DMS 273 treated with DMSO at 0.1 percent for 48 hours (cell line): Measurements from ENCODE around the gene SGPP2.
"Not testable (repeated sequence)": the region's sequence is repeated elsewhere in the genome, so short reads cannot be mapped to it uniquely, and the experiment has no call there.

Experiments
- DNase-seq: peaks from one replicate; lab custom pipeline; 2025; lab: John Stamatoyannopoulos, UW

The SGPP2 gene, protein sequence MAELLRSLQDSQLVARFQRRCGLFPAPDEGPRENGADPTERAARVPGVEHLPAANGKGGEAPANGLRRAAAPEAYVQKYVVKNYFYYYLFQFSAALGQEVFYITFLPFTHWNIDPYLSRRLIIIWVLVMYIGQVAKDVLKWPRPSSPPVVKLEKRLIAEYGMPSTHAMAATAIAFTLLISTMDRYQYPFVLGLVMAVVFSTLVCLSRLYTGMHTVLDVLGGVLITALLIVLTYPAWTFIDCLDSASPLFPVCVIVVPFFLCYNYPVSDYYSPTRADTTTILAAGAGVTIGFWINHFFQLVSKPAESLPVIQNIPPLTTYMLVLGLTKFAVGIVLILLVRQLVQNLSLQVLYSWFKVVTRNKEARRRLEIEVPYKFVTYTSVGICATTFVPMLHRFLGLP

DNA sequence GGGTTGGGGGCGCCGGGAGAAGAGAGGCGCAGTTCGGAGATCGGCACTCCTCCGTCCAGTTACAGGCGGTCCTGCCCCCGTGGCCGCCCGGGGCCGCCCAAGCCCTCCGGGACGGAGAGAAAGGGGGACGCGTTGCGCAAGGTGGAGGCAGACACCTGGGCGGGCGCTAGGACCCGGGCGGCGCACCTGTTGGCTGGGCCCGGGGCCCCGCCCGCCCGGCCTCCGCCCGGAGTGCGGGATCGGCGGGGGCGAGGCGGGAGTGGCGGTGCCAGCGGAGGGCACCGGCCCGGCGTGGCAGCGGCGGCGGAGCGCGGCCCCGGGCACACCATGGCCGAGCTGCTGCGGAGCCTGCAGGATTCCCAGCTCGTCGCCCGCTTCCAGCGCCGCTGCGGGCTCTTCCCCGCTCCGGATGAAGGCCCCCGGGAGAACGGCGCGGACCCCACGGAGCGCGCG lies at the start of gene SGPP2:
SGPP2 (plus strand) TSS at position 268 of the 453 bp plus-strand sequence; CDS start at position 328, 60 bp downstream.
- no peak for DNase-seq

DNA sequence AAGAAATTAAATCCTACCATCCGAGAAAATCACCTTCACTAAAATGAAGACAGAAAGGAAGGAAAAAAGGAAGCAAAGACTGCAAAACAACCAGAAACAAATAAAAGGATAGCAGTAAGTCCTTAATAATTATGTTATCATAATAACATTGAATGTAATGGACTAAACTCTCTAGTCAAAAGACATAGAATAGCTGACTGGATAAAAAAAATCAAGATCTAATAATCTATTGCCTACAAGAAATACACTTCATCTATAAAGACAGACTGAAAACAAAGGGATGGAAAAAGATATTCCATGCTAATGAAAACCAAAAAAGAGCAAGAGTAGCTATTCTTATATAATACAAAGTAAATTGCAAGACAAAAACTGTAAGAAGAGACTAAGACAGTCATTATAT lies 48.5 kb upstream of the SGPP2 start:
- DNase-seq, result no peak

DNA sequence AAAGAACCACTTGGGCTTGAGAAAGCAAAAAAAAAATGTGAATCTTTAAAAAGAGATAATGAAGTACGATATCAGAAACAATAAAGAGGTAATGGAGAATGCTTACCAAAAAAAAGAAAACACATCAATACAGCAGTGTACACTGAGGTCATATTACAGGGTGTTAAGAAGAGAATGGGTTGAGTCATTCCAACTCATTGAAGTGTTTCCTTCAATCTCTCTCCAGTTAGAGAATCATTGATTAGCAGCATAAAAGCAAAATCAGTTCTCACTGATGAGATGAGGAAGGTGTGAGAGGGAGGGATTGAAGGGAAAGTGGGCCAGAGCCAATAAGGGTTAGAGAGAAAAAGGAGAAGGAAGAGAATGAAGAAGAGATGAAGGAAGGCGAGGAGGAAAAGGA lies 43.9 kb upstream of the SGPP2 start:
- DNase-seq, result no peak

DNA sequence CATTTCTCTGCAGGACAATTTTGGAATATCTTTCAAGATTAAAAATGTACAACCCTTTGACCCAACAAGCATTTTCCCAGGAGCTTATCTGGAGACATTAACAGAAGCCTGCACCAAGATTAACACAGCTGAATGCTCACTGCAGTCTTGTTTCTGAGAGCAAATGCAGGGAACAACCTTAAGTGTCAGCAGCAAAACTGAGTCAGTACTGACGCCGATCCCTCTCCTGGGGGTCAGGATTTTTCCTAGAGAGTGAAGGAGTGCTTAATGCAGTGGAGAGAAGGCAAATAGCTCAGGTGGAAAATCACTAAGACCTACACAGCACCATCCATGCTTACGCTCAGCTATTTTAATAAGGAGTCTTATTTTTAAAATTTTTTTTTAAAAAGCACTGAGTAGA lies 42.8 kb upstream of the SGPP2 start:
- no peak for DNase-seq

DNA sequence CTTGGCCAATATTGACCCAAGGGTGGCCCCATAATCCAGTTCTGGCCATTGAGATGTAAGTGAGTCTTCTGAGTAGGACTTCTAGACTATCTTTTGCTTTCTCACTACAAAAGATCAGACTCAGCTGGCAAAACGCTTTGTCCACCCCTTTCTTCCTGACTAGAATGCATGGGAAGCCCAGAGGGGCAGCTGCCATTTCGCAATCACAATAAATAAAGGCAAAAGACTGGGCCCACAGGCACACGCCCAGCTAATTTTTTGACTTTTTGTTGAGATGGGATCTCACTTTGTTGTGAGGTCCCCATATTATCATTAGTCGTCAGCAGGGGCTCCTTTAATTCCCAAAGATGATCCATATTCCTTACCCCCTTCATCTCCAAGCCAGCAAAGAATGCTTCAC lies 41.1 kb upstream of the SGPP2 start:
- no peak for DNase-seq

DNA sequence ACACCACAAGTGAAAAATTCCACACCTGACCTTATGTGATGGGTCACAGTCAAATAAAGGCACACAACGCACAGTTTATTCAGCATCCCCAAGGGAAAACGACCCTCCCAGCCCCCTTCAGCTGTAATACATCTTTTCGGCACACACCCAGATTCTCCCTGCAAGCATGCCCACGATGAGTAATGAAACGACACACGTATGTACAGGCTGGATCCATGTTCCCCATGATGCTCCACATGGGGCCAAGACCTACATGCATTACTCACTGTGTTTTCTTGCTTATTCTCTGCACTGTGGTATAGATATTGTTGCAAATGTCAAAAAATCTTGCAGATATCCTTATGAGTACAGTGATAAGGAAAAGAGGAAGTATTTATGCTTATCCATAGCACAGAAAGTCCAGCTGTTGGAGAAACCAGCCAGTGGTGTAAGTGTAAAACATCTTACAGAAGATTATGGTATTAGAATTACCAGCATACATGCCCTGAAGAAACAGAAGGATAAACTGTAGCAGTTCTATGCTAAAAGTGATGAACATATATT lies 32.5 kb upstream of the SGPP2 start:
- no peak for DNase-seq

DNA sequence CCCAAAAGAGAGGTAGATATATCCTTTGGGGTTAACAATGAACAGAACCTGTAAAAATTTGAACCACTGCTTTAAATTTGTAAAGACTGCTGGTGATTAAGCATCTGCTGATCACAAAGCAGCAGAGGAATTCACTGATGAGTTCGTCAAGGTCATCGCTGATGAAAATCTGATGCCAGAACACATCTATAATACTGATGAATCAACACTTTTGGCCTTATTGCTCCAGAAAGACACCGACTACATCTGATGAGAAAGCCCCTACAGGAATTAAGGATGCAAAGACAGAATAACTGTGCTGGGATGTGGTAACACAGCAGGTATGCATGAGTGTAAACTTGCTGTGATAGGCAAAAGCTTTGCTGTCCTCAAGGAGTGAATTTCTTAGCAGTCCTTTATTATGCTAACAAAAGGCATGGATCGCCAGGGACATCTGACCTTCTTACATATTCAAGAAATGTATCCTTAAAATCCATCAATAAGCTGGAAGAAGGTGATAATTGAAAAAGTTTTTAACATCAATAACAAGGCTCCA lies 30.5 kb upstream of the SGPP2 start:
- DNase-seq, result no peak

DNA sequence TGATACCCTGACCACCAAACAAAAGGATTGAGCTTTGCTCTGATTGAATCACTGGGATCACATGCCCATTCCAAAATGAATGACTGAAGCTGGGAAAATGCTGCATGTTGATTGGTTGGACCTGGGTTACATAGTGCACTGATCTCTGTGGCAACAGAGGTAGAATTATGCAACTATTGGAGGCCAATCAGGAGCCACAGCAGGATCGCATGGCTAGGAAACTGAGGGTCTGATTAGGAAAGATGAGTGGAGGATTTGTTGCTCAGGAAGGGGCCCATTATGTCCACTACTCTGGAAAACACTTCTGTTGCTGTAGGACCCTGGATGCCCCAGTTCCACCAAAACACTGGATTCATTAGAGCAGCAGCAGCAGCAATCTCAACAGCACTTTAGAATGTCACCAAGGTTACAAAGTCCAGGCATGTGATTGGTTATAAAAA lies 25.9 kb upstream of the SGPP2 start:
- DNase-seq, result peak; percentile 84

DNA sequence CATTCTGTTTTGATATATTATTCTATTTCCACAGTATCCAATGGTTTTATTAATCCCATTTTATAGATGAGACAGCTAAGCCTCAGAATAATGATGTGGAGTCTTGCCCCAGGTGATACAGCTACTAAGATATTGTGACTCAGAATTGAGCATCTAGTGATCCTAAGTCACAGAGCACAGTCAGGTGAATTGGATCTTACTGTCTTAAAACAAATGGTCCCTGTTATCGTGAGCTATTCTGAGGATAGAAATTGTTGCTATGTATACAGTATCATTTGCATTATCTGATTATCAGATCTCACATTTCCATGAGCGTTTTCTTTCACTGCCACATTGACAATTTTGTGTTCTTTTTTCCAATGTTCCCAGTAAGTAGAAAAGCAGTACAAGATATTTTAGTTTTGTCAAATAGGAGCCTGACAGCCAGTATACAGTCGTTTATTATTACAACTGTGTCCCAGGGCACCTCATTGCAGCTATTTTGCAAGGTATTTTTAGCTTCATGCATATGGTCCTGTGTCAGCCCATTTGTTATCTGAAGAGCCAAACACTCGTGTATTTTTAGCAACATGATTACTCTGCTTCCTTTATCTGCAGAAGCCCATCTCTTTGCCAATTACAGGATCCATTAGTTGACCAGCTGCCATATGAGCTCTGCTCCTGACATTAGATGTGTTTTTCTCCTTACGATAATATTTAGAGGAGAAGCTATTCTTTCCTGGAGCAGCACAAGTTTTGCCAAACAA lies 25.1 kb upstream of the SGPP2 start:
- DNase-seq, result peak; percentile 92

DNA sequence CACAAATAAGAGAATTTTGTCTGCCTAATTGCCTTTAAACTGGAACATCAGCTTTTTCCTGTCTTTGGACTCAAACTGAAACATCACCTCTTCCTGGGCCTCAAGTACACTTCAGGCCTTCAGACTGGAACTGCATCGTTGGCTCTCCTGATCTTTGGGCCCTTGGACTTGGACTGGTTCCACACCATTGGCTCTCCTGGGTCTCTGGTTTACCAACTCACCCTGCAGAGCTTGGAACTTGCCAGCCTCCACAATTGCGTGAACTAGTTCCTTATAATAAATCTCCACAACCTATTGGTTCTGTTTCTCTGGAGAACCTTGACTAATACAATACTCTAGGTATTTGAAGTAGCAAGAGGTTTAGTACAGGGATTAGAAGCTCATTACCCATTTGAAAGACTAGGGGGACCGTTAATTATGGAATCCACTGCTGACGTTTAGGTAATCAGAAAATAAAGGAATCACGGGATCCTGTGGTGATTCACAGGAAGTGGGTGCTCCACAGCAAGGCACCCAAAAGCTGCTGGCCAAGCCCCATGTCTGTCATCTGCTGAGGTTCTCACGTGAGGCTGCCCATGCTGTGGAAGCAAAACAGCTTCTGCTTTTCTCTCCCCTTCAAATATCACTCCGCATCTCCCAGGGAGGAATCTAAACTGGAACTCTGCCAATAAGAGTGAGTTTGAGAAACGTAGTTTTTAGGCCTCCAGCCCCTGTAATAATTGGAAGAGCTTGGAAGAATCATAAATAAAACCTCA lies 20.0 kb upstream of the SGPP2 start:
- DNase-seq, result no peak

DNA sequence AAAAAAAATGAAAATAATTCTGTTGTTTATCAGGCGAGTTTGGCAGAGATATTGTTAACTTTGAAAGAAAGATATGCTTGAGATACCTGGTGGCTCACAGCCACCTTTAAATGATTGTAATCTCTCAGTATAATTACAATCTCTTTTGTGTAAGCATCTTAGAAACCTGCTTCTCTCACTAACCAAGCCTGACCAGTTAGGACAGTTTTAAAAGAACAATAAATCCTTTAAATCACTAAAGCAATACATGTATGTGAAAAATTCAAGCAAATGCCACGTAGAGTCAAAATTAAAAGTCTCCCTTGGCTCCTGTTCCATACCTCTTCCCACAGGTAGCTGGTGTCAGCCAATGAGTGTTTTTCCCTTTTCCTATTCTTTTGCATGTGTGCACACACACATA lies 15.7 kb upstream of the SGPP2 start:
- DNase-seq, result no peak

DNA sequence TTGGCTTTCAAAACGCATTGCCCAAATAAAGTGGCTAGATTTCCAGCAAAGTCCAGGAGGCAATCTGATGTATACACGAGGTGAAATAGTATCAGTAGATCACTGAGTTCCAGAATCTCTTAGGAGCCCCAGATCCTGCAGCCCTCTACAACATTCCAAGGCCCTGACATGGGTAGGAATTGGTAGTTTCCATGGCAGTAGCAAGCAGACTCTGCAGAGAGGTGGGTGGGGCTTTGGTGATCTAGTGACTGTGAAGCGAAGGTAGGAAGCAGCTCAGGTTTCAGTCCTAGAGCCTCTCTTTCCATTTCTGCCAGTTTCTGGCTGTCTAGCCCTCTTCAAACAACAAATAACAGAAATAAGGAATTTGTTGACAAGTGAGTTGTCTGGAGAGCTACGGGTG lies 13.8 kb upstream of the SGPP2 start:
- no peak for DNase-seq

DNA sequence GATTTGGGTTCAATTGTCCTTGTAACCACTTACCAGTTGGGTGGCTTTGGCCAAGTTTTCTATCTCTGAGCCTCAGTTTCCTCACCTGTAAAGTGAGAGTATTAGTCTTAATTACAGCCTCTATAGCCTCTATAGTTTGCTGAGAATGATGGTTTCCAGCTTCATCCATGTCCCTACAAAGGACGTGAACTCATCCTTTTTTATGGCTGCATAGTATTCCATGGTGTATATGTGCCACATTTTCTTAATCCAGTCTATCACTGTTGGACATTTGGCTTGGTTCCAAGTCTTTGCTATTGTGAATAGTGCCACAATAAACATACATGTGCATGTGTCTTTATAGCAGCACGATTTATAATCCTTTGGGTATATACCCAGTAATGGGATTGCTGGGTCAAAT lies 12.0 kb upstream of the SGPP2 start:
- DNase-seq, result not testable (repeated sequence)

DNA sequence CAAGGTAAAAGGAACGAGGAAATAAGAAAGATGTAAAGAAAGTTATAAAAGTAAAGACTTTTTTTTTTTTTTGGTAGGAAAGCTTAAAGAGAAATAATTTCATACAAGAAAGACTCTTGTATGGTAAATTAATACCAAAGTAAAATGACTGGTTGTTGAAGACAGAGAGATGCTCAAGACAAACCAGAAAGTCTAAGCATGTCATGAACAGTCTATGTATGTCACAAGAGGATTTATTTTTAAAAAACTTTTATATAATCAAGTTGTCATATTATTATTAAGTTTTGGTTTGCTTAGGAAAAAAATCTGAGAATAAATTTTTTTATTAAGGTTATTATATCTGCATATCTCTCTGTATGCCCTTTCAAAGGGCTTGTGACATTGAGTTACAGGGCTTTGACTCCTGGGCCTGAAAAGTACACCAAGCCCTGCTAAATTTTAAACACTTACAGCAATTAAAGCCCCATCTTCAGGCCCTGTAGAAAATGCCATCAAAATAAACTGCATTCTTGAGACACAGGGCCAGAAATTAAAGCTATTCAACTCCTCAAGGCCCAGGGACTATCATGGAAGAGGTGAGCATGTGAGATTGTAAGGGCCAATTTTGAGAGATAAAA lies 10.9 kb upstream of the SGPP2 start:
- DNase-seq, result no peak

DNA sequence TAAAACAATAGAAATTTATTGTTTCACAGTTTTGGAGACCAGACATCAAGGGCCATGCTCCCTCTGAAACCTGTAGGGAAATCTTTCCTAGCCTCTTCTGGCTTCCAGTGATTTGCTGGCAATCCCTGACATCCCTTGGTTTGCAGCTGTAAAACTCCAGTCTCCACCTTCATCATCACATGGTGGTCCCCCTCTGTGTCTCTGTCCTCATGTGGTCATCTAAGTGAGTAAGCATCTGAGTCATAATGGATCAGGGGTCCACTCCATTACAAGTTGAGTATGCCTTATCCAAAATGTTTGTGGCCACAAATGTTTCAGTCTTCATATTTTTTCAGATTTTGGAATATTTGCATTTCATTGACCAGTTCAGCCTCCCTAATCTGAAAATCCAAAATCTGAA lies 5.6 kb upstream of the SGPP2 start:
- no peak for DNase-seq

DNA sequence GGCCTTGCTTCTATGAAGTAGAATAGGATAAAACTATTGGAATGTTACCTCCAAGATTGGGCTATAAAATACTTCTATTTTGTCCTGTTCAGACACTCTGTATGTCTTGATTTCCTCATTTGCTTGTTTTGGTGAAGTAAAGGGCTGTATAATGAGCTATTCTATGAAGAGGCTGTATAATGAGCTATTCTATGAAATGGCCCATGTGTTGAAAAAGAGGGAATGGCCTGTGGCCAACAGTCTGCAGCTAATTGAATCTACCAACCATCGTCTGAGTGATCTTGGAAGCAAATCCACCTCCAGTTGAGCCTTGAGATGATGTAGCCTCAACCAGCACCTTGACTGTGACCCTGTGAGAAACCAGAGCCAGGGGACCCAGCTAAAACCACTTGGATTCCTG lies 3.8 kb upstream of the SGPP2 start:
- no peak for DNase-seq

DNA sequence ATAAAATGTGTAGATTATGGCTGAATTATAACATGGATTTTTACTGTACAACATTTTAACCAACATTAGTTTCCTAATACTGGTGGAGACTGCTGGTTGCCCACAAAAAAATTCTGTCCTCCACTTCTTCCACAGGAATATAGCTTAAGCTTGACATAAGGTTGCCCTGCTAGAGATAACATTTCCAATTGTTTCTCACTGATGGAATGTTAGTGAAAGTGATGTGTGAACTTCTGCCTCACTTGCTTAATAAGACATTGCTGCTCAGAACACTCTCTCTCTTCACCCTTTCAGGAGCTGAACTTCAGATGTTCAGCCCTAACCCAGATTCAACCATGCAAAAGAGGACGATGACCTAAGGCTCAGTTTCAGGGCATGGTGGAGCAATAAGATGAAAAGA lies 2.7 kb upstream of the SGPP2 start:
- no peak for DNase-seq

DNA sequence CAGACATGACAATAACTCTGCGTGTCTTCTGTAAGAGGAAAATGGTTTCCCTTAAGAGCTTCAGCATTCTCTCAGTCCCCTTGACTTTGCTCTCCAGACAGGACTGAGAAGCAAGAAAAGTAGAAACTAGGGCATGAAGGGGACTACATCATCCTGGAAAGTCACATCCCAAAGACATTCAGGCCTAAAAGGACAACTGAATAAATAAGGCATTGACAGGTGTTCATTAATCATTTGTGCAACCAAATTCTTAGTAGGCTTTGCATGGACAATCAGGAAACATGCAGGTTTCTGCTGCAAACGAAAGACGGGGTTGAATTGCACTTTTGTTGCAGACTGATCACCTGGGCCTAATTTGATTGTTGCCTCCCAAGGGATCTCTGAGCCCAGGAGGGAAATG lies 1.2 kb upstream of the SGPP2 start:
- DNase-seq, result no peak

DNA sequence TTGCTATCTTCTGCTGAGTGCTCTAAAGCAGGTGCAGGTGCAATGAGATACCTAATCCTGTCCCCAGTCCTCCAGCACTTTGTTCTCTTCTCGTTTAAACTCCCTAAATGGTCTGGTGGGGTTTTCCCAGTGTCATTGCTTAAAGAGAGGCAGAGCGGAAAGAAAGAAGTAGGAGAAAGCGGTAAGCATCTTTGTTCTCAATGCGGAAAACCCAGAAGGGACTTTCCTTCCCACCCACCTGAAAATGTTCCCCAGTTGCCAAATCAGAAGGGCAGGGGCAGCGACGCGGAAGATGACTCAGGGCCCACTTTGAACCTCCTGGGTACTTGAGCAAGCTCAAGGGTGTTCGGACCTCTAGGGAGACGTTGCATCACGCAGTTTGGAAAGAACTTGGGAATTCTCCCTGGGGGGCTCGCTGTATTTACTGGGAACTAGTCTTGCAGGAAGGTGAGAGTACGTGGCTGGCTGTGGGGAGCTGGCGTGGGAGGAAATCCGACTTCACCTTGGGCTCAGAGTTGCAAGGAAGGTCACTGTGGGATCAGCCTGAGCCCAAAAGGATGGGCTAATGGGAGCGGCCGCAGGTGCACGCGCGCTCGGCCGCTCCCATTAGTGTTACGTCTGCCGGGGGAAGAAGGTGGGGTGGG lies 589 bp upstream of the SGPP2 start:
- DNase-seq, result no peak

DNA sequence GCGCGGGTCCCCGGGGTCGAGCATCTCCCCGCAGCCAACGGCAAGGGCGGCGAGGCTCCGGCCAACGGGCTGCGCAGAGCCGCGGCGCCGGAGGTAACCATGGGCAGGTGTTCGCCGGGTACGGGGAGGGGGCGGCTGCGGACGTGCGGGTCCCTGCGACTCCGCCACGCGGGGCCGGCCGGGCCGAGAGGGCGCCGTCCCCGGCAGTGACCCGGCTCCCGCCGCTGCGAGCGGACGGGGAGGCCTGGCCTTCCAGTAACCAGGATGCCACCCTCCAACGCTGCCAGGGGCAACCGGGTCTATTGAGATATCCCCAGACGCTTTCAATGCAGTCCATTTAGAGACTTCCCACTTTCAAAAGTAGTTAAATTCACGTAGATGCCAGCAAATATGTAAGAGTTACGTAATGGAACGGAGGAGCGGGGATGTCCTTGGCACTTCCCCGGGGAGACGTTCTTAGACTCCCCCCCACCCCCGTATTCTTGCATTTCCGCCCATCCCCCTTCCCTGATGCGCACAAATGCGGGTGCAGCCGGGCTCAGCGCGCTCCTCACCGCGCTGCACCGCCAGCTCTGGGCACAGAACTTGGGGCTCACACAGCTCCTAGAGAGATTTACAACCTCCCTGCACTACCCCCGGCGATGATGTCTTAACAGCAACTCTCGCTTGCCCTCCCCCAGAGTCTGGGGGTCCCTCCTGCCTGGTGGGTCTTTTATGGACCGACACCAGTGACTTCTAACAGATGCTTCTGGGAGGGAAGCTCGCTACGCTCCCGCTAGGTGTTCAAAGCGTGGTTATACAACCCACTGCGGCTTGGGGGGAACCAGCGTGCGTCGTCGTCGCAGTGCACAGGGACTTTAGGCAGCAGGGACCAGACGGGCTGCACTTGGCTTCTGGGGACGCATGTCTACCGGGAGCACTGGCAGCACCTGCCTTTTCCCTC lies 657 bp downstream of the SGPP2 start:
- DNase-seq, result no peak
